Activated T-cell treated with anti-CD3 and anti-CD28 coated beads, Interleukin-2, amount 50 U/mL, for 24 hours (primary cell): Measurements from ENCODE around the gene ZBTB44.

Experiments
- DNase-seq: peaks from one replicate; pipeline ENCODE4 v3.0.0-alpha.2; 2020
- H3K27ac Mint-ChIP-seq: 2 replicates; pipeline ENCODE4 v1.8.0; 2020; ENCODE audit warnings: mild to moderate bottlenecking, mixed read lengths
- H3K27me3 Mint-ChIP-seq: 2 replicates; pipeline ENCODE4 v1.8.0; 2020; ENCODE audit warnings: mixed read lengths
- H3K36me3 Mint-ChIP-seq: 2 replicates; pipeline ENCODE4 v1.8.0; 2020; ENCODE audit warnings: low read depth, mixed read lengths
- H3K4me1 Mint-ChIP-seq: 2 replicates; pipeline ENCODE4 v1.8.0; 2020; ENCODE audit warnings: low read depth, mixed read lengths
- H3K4me3 Mint-ChIP-seq: 2 replicates; pipeline ENCODE4 v1.8.0; 2020; ENCODE audit warnings: mild to moderate bottlenecking, moderate library complexity, mixed read lengths
- H3K9me3 Mint-ChIP-seq: 2 replicates; pipeline ENCODE4 v1.8.0; 2020; ENCODE audit warnings: mixed read lengths

ZBTB44 gene

DNA sequence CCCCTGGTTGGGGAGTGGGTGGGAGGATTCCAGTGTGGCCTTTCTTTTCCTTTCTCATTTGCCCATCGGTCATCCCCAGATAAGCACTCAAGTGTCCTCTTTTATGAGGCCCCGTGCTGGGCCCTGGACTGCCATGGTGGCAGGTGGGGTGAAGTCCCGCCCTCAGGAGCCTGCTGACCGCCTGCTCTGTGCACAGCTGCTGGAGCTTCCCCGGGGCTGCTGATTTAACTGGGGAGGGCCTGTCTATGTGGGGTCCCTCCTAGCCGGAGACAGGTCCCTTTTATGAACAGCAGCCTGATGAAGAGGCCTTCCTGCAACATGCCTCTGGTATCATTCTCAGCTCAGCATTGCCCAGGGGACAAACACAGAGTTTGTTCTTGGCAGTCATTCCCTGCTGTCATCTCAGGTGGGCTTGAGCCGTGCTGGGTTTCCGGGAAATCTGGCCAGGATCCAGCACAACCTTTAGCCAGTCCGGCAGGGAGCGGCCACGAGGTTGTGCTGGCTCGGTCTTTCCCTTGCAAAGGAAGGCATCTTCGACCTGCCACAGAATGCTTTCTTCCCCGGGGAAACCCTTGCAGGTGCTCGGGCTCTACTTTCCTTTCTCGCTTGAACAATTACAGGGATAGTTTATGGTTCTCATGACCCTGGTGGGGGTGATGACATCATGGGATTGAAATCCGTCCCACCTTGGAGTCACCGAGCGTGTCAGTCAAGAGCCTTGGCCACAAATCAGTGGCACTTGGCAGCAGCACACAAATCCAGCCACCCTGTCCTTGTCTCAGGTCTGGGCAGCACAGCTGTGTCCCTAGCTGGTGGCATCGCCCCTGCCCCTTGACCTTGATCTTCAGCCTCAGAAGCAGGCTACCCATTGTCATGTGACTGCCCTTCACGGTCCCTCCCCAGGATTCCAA is 135.1 kb downstream of the ZBTB44 start:
- H3K4me1 Mint-ChIP-seq = no peaks in the 10 kb centered on the region
- no peak overlapping the region for H3K27ac Mint-ChIP-seq
- peaks cover 11% of the 10 kb centered on the region for H3K27me3 Mint-ChIP-seq
- no peak for DNase-seq
- no peaks in the 10 kb centered on the region for H3K36me3 Mint-ChIP-seq
- H3K4me3 Mint-ChIP-seq = no peak overlapping the region
- peaks cover 9% of the 10 kb centered on the region for H3K9me3 Mint-ChIP-seq

DNA sequence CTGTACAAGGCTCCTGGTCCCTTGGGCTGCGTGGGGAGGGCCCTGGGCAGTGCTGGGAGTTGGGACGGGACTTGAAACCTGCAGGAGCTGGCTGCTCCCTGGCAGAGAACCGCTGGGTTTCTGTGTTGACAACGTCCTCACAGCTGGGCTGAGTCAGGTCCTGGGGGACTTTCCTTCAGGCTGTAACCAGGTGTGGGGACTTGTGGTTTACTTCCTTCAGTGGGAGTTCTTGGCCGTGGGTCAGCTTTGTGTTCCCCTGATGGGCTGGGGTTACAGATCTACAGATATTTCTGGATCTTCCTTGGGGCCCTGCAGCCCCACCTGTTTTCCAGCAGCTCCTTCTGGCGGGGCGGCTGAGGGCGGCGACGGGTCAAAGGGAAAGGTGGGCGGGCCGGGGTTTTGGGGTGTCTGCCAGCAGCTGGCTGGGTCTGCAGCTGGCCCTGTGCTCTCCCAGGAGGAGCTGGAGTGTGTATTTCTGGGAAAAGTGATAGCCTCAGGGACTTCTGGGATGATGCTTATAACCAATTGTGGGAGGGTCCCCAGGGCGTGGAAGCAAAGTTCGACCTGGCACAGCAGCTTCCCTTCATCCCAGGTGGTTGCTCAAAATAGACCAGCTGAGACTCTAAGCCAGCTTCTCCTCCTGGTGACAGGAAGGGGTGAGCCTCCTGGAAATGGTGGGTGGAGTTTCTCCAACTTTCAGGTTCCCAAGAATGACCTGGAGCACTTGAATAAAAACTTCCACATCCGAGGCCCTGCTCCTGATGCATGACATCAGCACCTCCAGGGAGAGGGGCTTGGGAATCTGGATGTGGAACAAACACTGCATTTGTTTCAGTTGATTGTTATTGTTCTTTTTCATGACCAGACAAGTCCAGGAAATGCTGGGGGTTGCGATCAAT is 136.0 kb downstream of the ZBTB44 start:
- H3K4me3 Mint-ChIP-seq = no peak overlapping the region
- DNase-seq = no peak
- H3K27me3 Mint-ChIP-seq = peaks cover 11% of the 10 kb centered on the region
- peaks cover 11% of the 10 kb centered on the region for H3K9me3 Mint-ChIP-seq
- H3K36me3 Mint-ChIP-seq = no peaks in the 10 kb centered on the region
- H3K27ac Mint-ChIP-seq = no peak overlapping the region
- H3K4me1 Mint-ChIP-seq = no peaks in the 10 kb centered on the region

DNA sequence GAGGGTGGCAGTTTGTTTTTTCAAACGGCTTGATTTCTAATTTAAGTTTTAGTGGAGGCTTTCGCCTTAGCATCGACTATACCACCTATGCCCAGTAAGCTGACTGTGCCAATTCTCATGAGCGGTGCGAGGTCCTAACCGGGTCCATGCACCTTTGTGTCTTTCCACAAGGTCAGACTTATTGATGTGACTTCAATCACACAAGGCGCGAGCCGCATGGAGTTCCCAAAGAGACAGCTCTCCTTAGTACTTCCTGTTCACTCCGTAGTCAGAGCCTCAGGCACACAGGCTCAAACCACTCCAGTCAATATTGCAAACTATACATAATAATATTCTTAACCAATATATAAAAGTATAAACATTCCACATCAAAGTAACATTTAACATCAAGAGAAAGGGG is 136.9 kb downstream of the ZBTB44 start:
- Mint-ChIP-seq H3K36me3 (no peaks in the 10 kb centered on the region), H3K4me3 (no peak overlapping the region), H3K4me1 (no peaks in the 10 kb centered on the region), H3K9me3 (peaks cover 11% of the 10 kb centered on the region), H3K27ac (no peak overlapping the region), H3K27me3 (peaks cover 14% of the 10 kb centered on the region)
- no peak for DNase-seq
